Breast epithelium (tissue), 4 donors: ENCODE data around the gene FBLN2. TPM values are rescaled to one million over a fixed set of nuclear protein-coding genes. Genes with fewer than 3 reads are reported as not detected.

Experiments used
- DNase-seq, 2 donors: peaks; one replicate each; pipeline ENCODE4 v3.0.0-alpha.2; 2019; ENCODE audit warnings: low spot score in 2 of 2
- H3K27ac ChIP-seq, 2 donors: fragments of 200-600 bp; sonication (generic) in 1 of 2; one replicate each; pipeline ENCODE4 v1.5.1; 2016 to 2019; ENCODE audit warnings: mild to moderate bottlenecking in 1 of 2
- H3K27me3 ChIP-seq, 2 donors: fragments of 200-600 bp; sonication (generic) in 1 of 2; one replicate each; pipeline versions ENCODE4 v1.5.1 to v1.6.0; 2017 to 2019; ENCODE audit warnings: control low read depth in 1 of 2, mild to moderate bottlenecking in 1 of 2
- H3K36me3 ChIP-seq: fragments of 200-600 bp; one replicate; pipeline ENCODE4 v1.5.1; 2019
- H3K4me1 ChIP-seq, 2 donors: fragments of 200-600 bp; sonication (generic); one replicate each; pipeline ENCODE4 v1.5.1; 2016 to 2019; ENCODE audit warnings: control low read depth in 1 of 2
- H3K4me3 ChIP-seq, 3 donors: fragments of 200-600 bp; sonication (generic); 1 replicate in 2 of 3; 2 replicates in 1 of 3; pipeline ENCODE4 v1.5.1; 2016 to 2019; ENCODE audit warnings: mild to moderate bottlenecking in 3 of 3, moderate library complexity in 2 of 3
- H3K9me3 ChIP-seq, 2 donors: fragments of 200-600 bp; sonication (generic) in 1 of 2; one replicate each; pipeline ENCODE4 v1.5.1; 2016 to 2019; ENCODE audit warnings: control low read depth in 1 of 2
- CTCF ChIP-seq, 3 donors: fragments of 450-650 bp; IDR thresholded peaks; one replicate each; pipeline ENCODE4 v1.5.1; 2016 to 2017; ENCODE audit warnings: antibody characterized with exemption in 3 of 3, mild to moderate bottlenecking in 3 of 3, moderate library complexity in 3 of 3
- POLR2A ChIP-seq: fragments of 450-650 bp; IDR thresholded peaks from one replicate; pipeline ENCODE4 v1.6.1; 2016; ENCODE audit warnings: antibody characterized with exemption, mild to moderate bottlenecking, moderate library complexity
- POLR2AphosphoS5 ChIP-seq, 3 donors: sonication (generic); formaldehyde crosslinking; IDR thresholded peaks; one replicate each; pipeline ENCODE4 v1.6.1; 2017; ENCODE audit warnings: antibody characterized with exemption in 3 of 3
- intact Hi-C: fragments of 100-400 bp; cut with DNase I; formaldehyde crosslinking; loops from one replicate; pipeline ENCODE4 v1.15.1; 2023; ENCODE audit warnings: low total_unique reads
- total RNA-seq, 3 donors: library from RNA; depleted of rRNA; stranded (reverse); fragments of >200 nt; gene quantifications; one replicate each; pipeline ENCODE4 v1.1.0, GENCODE V29; 2016

FBLN2 gene
- total RNA-seq, 3 donors from 2014 or later, result 43.5 to 663 (median 81.3) TPM

GRCh38 chr3:13563911-13564310 lies 15.0 kb downstream of the FBLN2 start:
- intact Hi-C loops, result no loop called here
- H3K36me3 ChIP-seq, result no peaks in the 10 kb centered on the region
- no peaks in the 10 kb centered on the region for H3K27me3 ChIP-seq
- no peaks in the 10 kb centered on the region for H3K4me1 ChIP-seq
- H3K27ac ChIP-seq, result no peak overlapping the region
- H3K9me3 ChIP-seq, result no peaks in the 10 kb centered on the region
- no peak for DNase-seq
- TF ChIP-seq CTCF (IDR thresholded peaks at IDR 0.05), result no peak
- no peak for TF ChIP-seq POLR2A
- TF ChIP-seq POLR2AphosphoS5 (IDR thresholded peaks at IDR 0.05), result no peak
- H3K4me3 ChIP-seq, result no peak overlapping the region

- TF ChIP-seq CTCF (IDR thresholded peaks at IDR 0.05) (no peak), POLR2A (no peak), POLR2AphosphoS5 (IDR thresholded peaks at IDR 0.05) (no peak)
- no peak for DNase-seq
- Histone ChIP-seq H3K27ac (no peak overlapping the region), H3K4me3 (no peak overlapping the region), H3K4me1 (no peaks in the 10 kb centered on the region), H3K9me3 (no peaks in the 10 kb centered on the region), H3K36me3 (no peaks in the 10 kb centered on the region), H3K27me3 (no peaks in the 10 kb centered on the region)
- intact Hi-C loops, result no loop called here
Observed at GRCh38 chr3:13564751-13565560, 16.0 kb downstream of the FBLN2 start.

GRCh38 chr3:13565581-13566452 lies 16.9 kb downstream of the FBLN2 start:
- intact Hi-C loops, result loop anchor here (2.0 kb wide), 1 partner anchor 77 kb away; no protein-coding TSS in a partner anchor

GRCh38 chr3:13566453-13566748 lies 17.5 kb downstream of the FBLN2 start:
- no peak for DNase-seq

More at GRCh38 chr3:13565581-13566452, 16.9 kb downstream of the FBLN2 start:
- no peak for TF ChIP-seq CTCF (IDR thresholded peaks at IDR 0.05)
- TF ChIP-seq POLR2A, result no peak
- no peak for TF ChIP-seq POLR2AphosphoS5 (IDR thresholded peaks at IDR 0.05)
- H3K36me3 ChIP-seq, result no peaks in the 10 kb centered on the region
- H3K9me3 ChIP-seq, result no peaks in the 10 kb centered on the region
- H3K27ac ChIP-seq, result no peak overlapping the region
- H3K4me3 ChIP-seq, result no peak overlapping the region
- no peak for DNase-seq
- no peaks in the 10 kb centered on the region for H3K27me3 ChIP-seq
- no peaks in the 10 kb centered on the region for H3K4me1 ChIP-seq

More at GRCh38 chr3:13566453-13566748, 17.5 kb downstream of the FBLN2 start:
- Histone ChIP-seq H3K4me3 (no peak overlapping the region), H3K4me1 (no peaks in the 10 kb centered on the region), H3K9me3 (no peaks in the 10 kb centered on the region), H3K36me3 (no peaks in the 10 kb centered on the region), H3K27me3 (no peaks in the 10 kb centered on the region), H3K27ac (no peak overlapping the region)
- intact Hi-C loops, result loop anchor here (2.0 kb wide), 1 partner anchor 76 kb away; no protein-coding TSS in a partner anchor
- TF ChIP-seq POLR2A, result no peak
- no peak for TF ChIP-seq POLR2AphosphoS5 (IDR thresholded peaks at IDR 0.05)
- no peak for TF ChIP-seq CTCF (IDR thresholded peaks at IDR 0.05)
